Endothelial cell of umbilical vein (primary cell): ENCODE results near the gene KIF1B. TPM values are rescaled to one million over a fixed set of nuclear protein-coding genes. Genes with fewer than 3 reads are reported as not detected.

ENCODE experiments used
- BruUV-seq: library from RNA; stranded (reverse); fragments of 400-500 nt; replicated peaks from 2 replicates; lab custom pipeline; 2021; lab: Mats Ljungman, UMichigan
- CTCF ChIA-PET: fragments of 300-600, 350-600 bp; sonication (Branson Sonifier 250); formaldehyde crosslinking; loops from one replicate; lab custom pipeline; 2021; ENCODE audit warnings: antibody characterized with exemption, inconsistent platforms; lab: Charles Lee
- POLR2A ChIA-PET: fragments of 300-600, 350-600 bp; sonication (Branson Sonifier 250); formaldehyde crosslinking; loops from one replicate; lab custom pipeline; 2021; ENCODE audit warnings: antibody characterized with exemption, inconsistent platforms; lab: Charles Lee
- DNase-seq: peaks from one replicate; pipeline ENCODE4 v3.0.0-alpha.2; 2011; ENCODE audit warnings: low read depth, low spot score
- FAIRE-seq: peaks from 2 replicates; lab custom pipeline; 2011; peaks lifted over from hg19 to GRCh38; lab: Jason Lieb, UNC
- H2AFZ ChIP-seq: 2 replicates; pipeline ENCODE4 v1.6.0; 2012; ENCODE audit warnings: low read depth, low read length, control low read depth, inconsistent platforms
- H3K27ac ChIP-seq: 2 replicates; pipeline ENCODE4 v1.5.1; 2011; ENCODE audit warnings: low read depth, mild to moderate bottlenecking, control low read depth, low read length, moderate library complexity; ENCODE audit not compliant: insufficient read depth
- H3K27me3 ChIP-seq, 2 experiments: 2 replicates each; pipeline versions ENCODE4 v1.6.0 to v1.6.1; 2011; ENCODE audit warnings: low read length in 2 of 2, mixed read lengths in 1 of 2; ENCODE audit not compliant: control insufficient read depth in 2 of 2, insufficient read depth in 2 of 2
- H3K36me3 ChIP-seq, 2 experiments: 2 replicates in 1 of 2; 3 replicates in 1 of 2; pipeline ENCODE4 v1.5.1; 2011; ENCODE audit warnings: low read length in 2 of 2, mild to moderate bottlenecking in 1 of 2, moderate library complexity in 1 of 2; ENCODE audit not compliant: control insufficient read depth in 2 of 2, insufficient read depth in 2 of 2; ENCODE audit errors: extremely low read depth in 1 of 2
- H3K4me1 ChIP-seq: 3 replicates; pipeline ENCODE4 v1.5.1; 2011; ENCODE audit warnings: mild to moderate bottlenecking, low read length; ENCODE audit not compliant: control insufficient read depth, insufficient read depth; ENCODE audit errors: extremely low read depth
- H3K4me2 ChIP-seq: 2 replicates; pipeline ENCODE4 v1.6.1; 2011; ENCODE audit warnings: low read length, control low read depth, mixed read lengths; ENCODE audit not compliant: insufficient read depth
- H3K4me3 ChIP-seq, 3 experiments: fragments of 200-600 bp in 1 of 3; sonication (generic), shearing (Covaris generic) in 1 of 3; replicated peaks in 1 of 3; 2 replicates each; pipeline ENCODE4 v1.5.1; 2011 to 2016; ENCODE audit warnings: control low read depth in 3 of 3, low read length in 3 of 3, mild to moderate bottlenecking in 2 of 3, inconsistent platforms in 1 of 3, low read depth in 1 of 3, moderate library complexity in 1 of 3; ENCODE audit not compliant: insufficient read depth in 1 of 3
- H3K79me2 ChIP-seq: 2 replicates; pipeline ENCODE4 v1.6.0; 2012; ENCODE audit warnings: low read length, inconsistent platforms; ENCODE audit not compliant: control insufficient read depth, insufficient read depth
- H3K9ac ChIP-seq: replicated peaks from 2 replicates; pipeline ENCODE3; 2011; ENCODE audit warnings: low read length, control low read depth; ENCODE audit not compliant: insufficient read depth; ENCODE audit errors: extremely low read depth
- H3K9me1 ChIP-seq: replicated peaks from 3 replicates; pipeline ENCODE4 v1.6.0; 2011; ENCODE audit warnings: mild to moderate bottlenecking, low read length; ENCODE audit not compliant: control insufficient read depth, insufficient read depth; ENCODE audit errors: extremely low read depth
- H3K9me3 ChIP-seq: replicated peaks from 2 replicates; pipeline ENCODE4 v1.5.1; 2012; ENCODE audit warnings: low read length, inconsistent platforms; ENCODE audit not compliant: control insufficient read depth, insufficient read depth
- H4K20me1 ChIP-seq: replicated peaks from 2 replicates; pipeline ENCODE3; 2011; ENCODE audit warnings: mild to moderate bottlenecking, low read length; ENCODE audit not compliant: control insufficient read depth, insufficient read depth; ENCODE audit errors: extremely low read depth
- CTCF ChIP-seq, 2 donors: IDR thresholded peaks; 1 replicate in 1 of 2; 2 replicates in 1 of 2; pipeline ENCODE4 v1.5.1; 2011; ENCODE audit warnings: low read length in 2 of 2, mild to moderate bottlenecking in 2 of 2, moderate library complexity in 2 of 2, control low read depth in 1 of 2, inconsistent platforms in 1 of 2, low read depth in 1 of 2; ENCODE audit not compliant: insufficient read depth in 1 of 2; ENCODE audit errors: extremely low read depth in 1 of 2
- EZH2 ChIP-seq: IDR thresholded peaks from 2 replicates; pipeline ENCODE4 v1.6.1; 2012; ENCODE audit warnings: borderline replicate concordance, low read depth, mild to moderate bottlenecking, moderate library complexity, low read length, inconsistent platforms; ENCODE audit not compliant: severe bottlenecking
- FOS ChIP-seq: IDR thresholded peaks from 2 replicates; pipeline ENCODE4 v1.6.1; 2011; ENCODE audit warnings: mild to moderate bottlenecking, low read length, moderate library complexity, borderline replicate concordance; ENCODE audit not compliant: insufficient read depth
- GATA2 ChIP-seq: IDR thresholded peaks from 2 replicates; pipeline ENCODE4 v1.7.0; 2011; ENCODE audit warnings: low read depth, mild to moderate bottlenecking, moderate library complexity, mixed read lengths, low read length; ENCODE audit not compliant: insufficient read length, insufficient read depth
- JUN ChIP-seq: IDR thresholded peaks from 2 replicates; pipeline ENCODE4 v1.6.1; 2011; ENCODE audit warnings: borderline replicate concordance, low read depth; ENCODE audit not compliant: insufficient read length, insufficient read depth
- MAX ChIP-seq: IDR thresholded peaks from 2 replicates; pipeline ENCODE4 v1.6.1; 2011; ENCODE audit not compliant: insufficient read depth, insufficient read length
- MYC ChIP-seq: IDR thresholded peaks from one replicate; pipeline ENCODE4 v1.6.1; 2011; ENCODE audit warnings: mild to moderate bottlenecking, low read depth, low read length
- POLR2A ChIP-seq: IDR thresholded peaks from 2 replicates; pipeline ENCODE4 v1.6.1; 2012; ENCODE audit warnings: low read depth, mild to moderate bottlenecking, control low read depth, low read length
- POLR2AphosphoS5 ChIP-seq: IDR thresholded peaks from 2 replicates; pipeline ENCODE4 v1.6.1; 2012; ENCODE audit warnings: low read depth, mild to moderate bottlenecking, control low read depth, low read length, moderate library complexity; ENCODE audit not compliant: insufficient read depth
- dilution Hi-C: fragments of 300-500 bp; cut with MboI; formaldehyde crosslinking; loops from one replicate; pipeline ENCODE4 v1.15.0; 2019; ENCODE audit warnings: low sequenced_read_pairs; ENCODE audit not compliant: extremely low pct_ligation_motif_present
- intact Hi-C: fragments of 100-400 bp; cut with micrococcal nuclease; formaldehyde crosslinking; loops from one replicate; pipeline ENCODE4 v1.10.0; 2022
- polyA plus RNA-seq, 4 experiments: library from polyadenylated mRNA; depleted of rRNA in 3 of 4; stranded (reverse) in 3 of 4; unstranded in 1 of 4; fragments of >200 nt; gene quantifications; 2 replicates each; pipeline versions ENCODE4 v1.2.1 to v1.2.3, GENCODE V29; 2011 to 2012; ENCODE audit warnings: missing spikeins in 1 of 4
- total RNA-seq: library from RNA; stranded (reverse); gene quantifications from 2 replicates; pipeline ENCODE4 v1.2.3, GENCODE V29; 2021

The KIF1B gene
- total and polyA plus RNA-seq, 2 donors (not counting 3 experiments of a cell fraction or from before 2014, with no cell fraction given): 14.8 to 58.6 TPM

GRCh38 chr1:10429868-10430215, 219.5 kb downstream of the KIF1B start:
- peak; percentile 82 for DNase-seq
- dilution Hi-C loops (no loop called here), intact Hi-C loops (loop anchor here (1.0 to 10.0 kb wide), 5 partner anchors 42 to 805 kb away; partner anchors contain the start of genes DFFA and UBE4B)
- Histone ChIP-seq H3K79me2 (no peaks in the 10 kb centered on the region), H4K20me1 (no peaks in the 10 kb centered on the region), H3K4me1 (peaks cover 14% of the 10 kb centered on the region), H3K27ac (peak overlapping the region; percentile 42), H3K4me3 (peak overlapping the region in 2 of 3 experiments; percentile 55 to 67), H3K9me3 (no peaks in the 10 kb centered on the region), H3K9me1 (no peaks in the 10 kb centered on the region), H3K9ac (peak overlapping the region; percentile 72), H3K4me2 (peak overlapping the region; percentile 50), H2AFZ (peak overlapping the region; percentile 18), H3K36me3 (no peaks in the 10 kb centered on the region), H3K27me3 (no peaks in the 10 kb centered on the region)
- ChIA-PET POLR2A (interaction anchor here (1.1 to 1.6 kb wide), 2 partner anchors 14 to 64 kb away, joined by 3 to 6 read pairs; no protein-coding TSS in a partner anchor), CTCF (interaction anchor here (0.9 to 3.3 kb wide), 22 partner anchors 8 to 440 kb away, joined by 3 to 123 read pairs (median 6); partner anchors contain the start of genes DFFA, KIF1B and PGD)
- TF ChIP-seq JUN (peak; percentile 15), GATA2 (peak; percentile 67), EZH2 (no peak)
- no TSS peak for BruUV-seq
- FAIRE-seq: peak; percentile 98

DNA sequence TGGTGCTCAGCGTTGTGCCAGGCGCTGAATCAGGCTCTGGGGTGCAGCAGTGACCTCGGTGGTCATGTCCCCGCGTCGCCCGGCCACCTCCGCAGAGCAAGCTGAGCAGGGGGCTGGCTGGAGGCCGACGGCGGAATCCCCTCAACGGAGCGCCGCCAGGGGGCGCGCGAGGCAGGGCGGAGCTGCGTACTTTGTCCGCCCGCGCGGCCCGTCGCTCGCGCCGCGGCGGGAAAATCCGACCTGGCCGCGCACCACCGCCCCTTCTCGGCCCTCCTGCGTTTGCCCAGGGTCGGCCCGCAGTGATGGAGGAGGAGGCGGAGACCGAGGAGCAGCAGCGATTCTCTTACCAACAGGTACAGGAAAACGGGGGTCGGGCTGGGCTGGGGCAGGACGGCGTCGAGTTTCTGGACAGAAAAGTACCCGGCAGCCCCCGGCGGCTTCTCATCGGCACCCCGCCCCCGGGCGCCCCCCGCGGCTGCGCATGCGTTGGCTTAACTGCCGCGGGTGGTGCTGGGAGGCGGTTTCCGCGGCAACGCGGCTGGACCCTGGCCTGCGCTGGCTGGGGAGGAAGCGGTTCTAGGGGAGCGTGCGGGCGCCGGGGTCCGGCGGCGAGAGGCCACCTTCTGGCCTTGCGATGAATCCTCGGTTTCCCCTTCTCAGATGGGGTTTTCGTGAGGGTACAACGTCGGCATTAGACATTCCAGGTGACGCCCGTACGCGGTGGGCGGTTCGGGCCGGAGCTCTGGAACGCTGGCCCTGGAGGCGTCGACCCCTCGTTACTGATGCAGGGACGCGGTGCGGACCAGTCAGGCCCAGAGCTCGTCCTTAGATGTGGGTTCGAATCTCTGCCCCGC, 220.1 kb downstream of the KIF1B start, which contains the start of gene CENPS:
CENPS (plus strand) TSS at position 218 of the 854 bp plus-strand sequence; CDS start at position 303, 85 bp downstream.
- H3K27me3 ChIP-seq: no peaks in the 10 kb centered on the region
- no peaks in the 10 kb centered on the region for H3K79me2 ChIP-seq
- H3K36me3 ChIP-seq: no peaks in the 10 kb centered on the region
- H2AFZ ChIP-seq: peak within 1 kb of the TSS; percentile 87
- dilution Hi-C loops: no loop called here
- ChIA-PET POLR2A (interaction anchor here (0.6 to 1.6 kb wide), 4 partner anchors 15 to 63 kb away, joined by 3 to 12 read pairs (median 4); partner anchors contain the start of gene PGD), CTCF (interaction anchor here (0.7 to 3.3 kb wide), 27 partner anchors 9 to 440 kb away, joined by 3 to 123 read pairs (median 6); partner anchors contain the start of genes DFFA, KIF1B and PGD)
- TF ChIP-seq EZH2: no peak
- TF ChIP-seq FOS: no peak
- TF ChIP-seq CTCF (IDR thresholded peaks at IDR 0.05; ENCODE audit: extremely low read depth in 1 of 2, insufficient read depth in 1 of 2, low read depth in 1 of 2, low read length in 2 of 2): peak; percentile 94 to 97
- peak; percentile 44 for TF ChIP-seq MAX
- peak; percentile 62 for TF ChIP-seq POLR2AphosphoS5
- TF ChIP-seq GATA2: peak; percentile 36
- TF ChIP-seq POLR2A: peak; percentile 73
- TF ChIP-seq MYC: no peak
- no peak for TF ChIP-seq JUN
- H3K27ac ChIP-seq: peak within 1 kb of the TSS; percentile 42
- BruUV-seq: TSS peak; percentile 39
- no peaks in the 10 kb centered on the region for H4K20me1 ChIP-seq
- H3K4me2 ChIP-seq: peak within 1 kb of the TSS; percentile 50
- no peaks in the 10 kb centered on the region for H3K9me1 ChIP-seq
- DNase-seq: peak; percentile 92
- peak within 1 kb of the TSS; percentile 35 to 67 (median 55) for H3K4me3 ChIP-seq
- intact Hi-C loops: loop anchor here (1.0 kb wide), 3 partner anchors 42 to 437 kb away; partner anchors contain the start of gene DFFA
- no peaks in the 10 kb centered on the region for H3K9me3 ChIP-seq
- FAIRE-seq: peak; percentile 86
- peak within 1 kb of the TSS; percentile 72 for H3K9ac ChIP-seq
- peaks cover 14% of the 10 kb centered on the region for H3K4me1 ChIP-seq
